HCT116 (cell line): ENCODE results near the gene CYB5A. TPM values are rescaled to one million over a fixed set of nuclear protein-coding genes. Genes with fewer than 3 reads are reported as not detected.

Source experiments
- ATAC-seq: fragments of 200-7000 bp; cut with Tn5 transposase; 2 replicates; pipeline ENCODE4 v1.9.1; 2020; ENCODE audit warnings: mild to moderate bottlenecking, moderate library complexity
- BruUV-seq: library from RNA; stranded (reverse); fragments of 400-500 nt; replicated peaks from 2 replicates; lab custom pipeline; 2021; lab: Mats Ljungman, UMichigan
- CTCF ChIA-PET: fragments of 300-600 bp; sonication (Branson Sonifier 250); formaldehyde crosslinking; loops from one replicate; lab custom pipeline; 2021; ENCODE audit warnings: antibody characterized with exemption; lab: Charles Lee
- POLR2A ChIA-PET: fragments of 300-600, 350-600 bp; sonication (Branson Sonifier 250); formaldehyde crosslinking; loops from one replicate; lab custom pipeline; 2021; ENCODE audit warnings: antibody characterized with exemption; lab: Charles Lee
- RAD21 ChIA-PET, 2 experiments: fragments of 300-600 bp; sonication (Branson Sonifier 250); formaldehyde crosslinking; loops; one replicate each; lab custom pipeline; 2023; ENCODE audit warnings: low total read pairs in 2 of 2; ENCODE audit not compliant: uncharacterized antibody in 2 of 2, unreplicated experiment in 2 of 2, low non-redundant PET in 1 of 2; lab: Charles Lee
- DNase-seq: peaks from one replicate; pipeline ENCODE4 v3.0.0-alpha.2; 2010; ENCODE audit warnings: low read depth, low spot score
- H2AFZ ChIP-seq: fragments of 200-600 bp; shearing (Covaris generic), sonication (generic); 2 replicates; pipeline ENCODE4 v1.6.1; 2017; ENCODE audit warnings: low read depth, mixed run types, mixed read lengths, antibody characterized with exemption, low read length; ENCODE audit not compliant: poor library complexity, severe bottlenecking
- H3K27ac ChIP-seq: 2 replicates; pipeline ENCODE4 v1.5.1; 2012; ENCODE audit warnings: low read depth, low read length
- H3K27me3 ChIP-seq: fragments of 200-600 bp; sonication (generic); 2 replicates; pipeline ENCODE4 v1.6.1; 2016; ENCODE audit warnings: mixed run types, low read length, mixed read lengths; ENCODE audit not compliant: insufficient read depth
- H3K36me3 ChIP-seq, 2 experiments: fragments of 200-500 bp in 1 of 2; fragments of 200-600 bp in 1 of 2; sonication (Bioruptor generic) in 1 of 2; sonication (generic) in 1 of 2; 2 replicates each; pipeline versions ENCODE4 v1.5.1 to v1.6.1; 2014 to 2016; ENCODE audit warnings: low read length in 2 of 2, inconsistent platforms in 1 of 2, mixed read lengths in 1 of 2, mixed run types in 1 of 2; ENCODE audit not compliant: insufficient read depth in 2 of 2, control insufficient read depth in 1 of 2
- H3K4me1 ChIP-seq, 2 experiments: fragments of 200-600 bp in 1 of 2; sonication (generic) in 1 of 2; 2 replicates each; pipeline versions ENCODE4 v1.5.1 to v1.6.1; 2012 to 2017; ENCODE audit warnings: low read length in 2 of 2, inconsistent platforms in 1 of 2, mild to moderate bottlenecking in 1 of 2, mixed read lengths in 1 of 2, mixed run types in 1 of 2, moderate library complexity in 1 of 2; ENCODE audit not compliant: insufficient read depth in 2 of 2, control insufficient read depth in 1 of 2
- H3K4me2 ChIP-seq: fragments of 200-600 bp; sonication (generic); 2 replicates; pipeline ENCODE4 v1.6.1; 2017; ENCODE audit warnings: mixed run types, low read length, mixed read lengths
- H3K4me3 ChIP-seq, 2 experiments: fragments of 200-600 bp in 1 of 2; sonication (generic) in 1 of 2; replicated peaks in 1 of 2; 2 replicates each; pipeline ENCODE4 v1.5.1; 2011 to 2016; ENCODE audit warnings: low read length in 2 of 2, control low read depth in 1 of 2, low read depth in 1 of 2, mild to moderate bottlenecking in 1 of 2, mixed read lengths in 1 of 2, mixed run types in 1 of 2
- H3K79me2 ChIP-seq: fragments of 200-600 bp; sonication (generic); 2 replicates; pipeline ENCODE4 v1.6.1; 2017; ENCODE audit warnings: mild to moderate bottlenecking, mixed run types, low read length, moderate library complexity, mixed read lengths; ENCODE audit not compliant: insufficient read depth
- H3K9ac ChIP-seq: fragments of 200-600 bp; sonication (generic); 2 replicates; pipeline ENCODE4 v1.6.1; 2016; ENCODE audit warnings: low read length, mixed read lengths
- H3K9me2 ChIP-seq: fragments of 200-600 bp; sonication (generic), shearing (Covaris generic); 2 replicates; pipeline ENCODE4 v1.6.1; 2017; ENCODE audit warnings: mixed run types, mild to moderate bottlenecking, moderate library complexity; ENCODE audit not compliant: insufficient read depth
- H3K9me3 ChIP-seq, 2 experiments: fragments of 200-500 bp in 1 of 2; fragments of 200-600 bp in 1 of 2; sonication (Bioruptor generic) in 1 of 2; sonication (generic) in 1 of 2; 2 replicates each; pipeline ENCODE4 v1.6.1; 2014 to 2017; ENCODE audit warnings: low read length in 2 of 2, mixed read lengths in 2 of 2, inconsistent platforms in 1 of 2, low read depth in 1 of 2, mild to moderate bottlenecking in 1 of 2, mixed run types in 1 of 2, moderate library complexity in 1 of 2; ENCODE audit not compliant: control insufficient read depth in 1 of 2, insufficient read depth in 1 of 2
- H4K20me1 ChIP-seq: fragments of 200-600 bp; sonication (generic), shearing (Covaris generic); 2 replicates; pipeline ENCODE4 v1.6.1; 2017; ENCODE audit warnings: mixed run types, mild to moderate bottlenecking, moderate library complexity; ENCODE audit not compliant: insufficient read depth
- CBX3 ChIP-seq: IDR thresholded peaks from 2 replicates; pipeline ENCODE4 v1.6.1; 2012; ENCODE audit warnings: low read depth
- CEBPB ChIP-seq: IDR thresholded peaks from 2 replicates; pipeline ENCODE4 v1.6.1; 2012; ENCODE audit warnings: low read depth
- EGR1 ChIP-seq: IDR thresholded peaks from 2 replicates; pipeline ENCODE4 v1.6.1; 2012; ENCODE audit warnings: low read depth
- ELF1 ChIP-seq: IDR thresholded peaks from 2 replicates; pipeline ENCODE4 v1.6.1; 2012; ENCODE audit warnings: low read depth, borderline replicate concordance
- EZH2phosphoT487 ChIP-seq: fragments of 200-600 bp; IDR thresholded peaks from 2 replicates; pipeline ENCODE4 v1.6.1; 2018; ENCODE audit warnings: antibody characterized with exemption, borderline replicate concordance
- FOSL1 ChIP-seq: IDR thresholded peaks from 2 replicates; pipeline ENCODE4 v1.6.1; 2012; ENCODE audit warnings: low read depth
- MAX ChIP-seq: IDR thresholded peaks from 2 replicates; pipeline ENCODE4 v1.6.1; 2012
- POLR2A ChIP-seq: IDR thresholded peaks from 2 replicates; pipeline ENCODE4 v1.7.0; 2011; ENCODE audit warnings: borderline replicate concordance; ENCODE audit not compliant: insufficient read depth, insufficient read length; ENCODE audit errors: extremely low read depth
- SIN3A ChIP-seq: IDR thresholded peaks from 2 replicates; pipeline ENCODE4 v1.6.1; 2012; ENCODE audit warnings: low read depth
- ZNF274 ChIP-seq: fragments of 200-500 bp; sonication (Bioruptor generic); IDR thresholded peaks from 2 replicates; pipeline ENCODE4 v1.6.1; 2014; ENCODE audit warnings: mild to moderate bottlenecking, low read depth, low read length, inconsistent platforms
- intact Hi-C: fragments of 100-400 bp; cut with micrococcal nuclease; formaldehyde crosslinking; loops from 2 replicates; pipeline ENCODE4 v1.10.0; 2022
- total RNA-seq: library from RNA; stranded (reverse); gene quantifications from one replicate; pipeline ENCODE4 v1.2.1, GENCODE V29; 2021; ENCODE audit not compliant: unreplicated experiment

CYB5A gene
- total RNA-seq, 1 experiment from 2014 or later, result 37.7 TPM

- BruUV-seq, result no TSS peak
Observed at GRCh38 chr18:74204526-74205152, 87.1 kb downstream of the CYB5A start.

GRCh38 chr18:74203811-74204210 lies 88.0 kb downstream of the CYB5A start:
- H3K79me2 ChIP-seq, result no peaks in the 10 kb centered on the region
- no peak for ATAC-seq
- no peak overlapping the region for H2AFZ ChIP-seq
- H3K4me3 ChIP-seq, result no peak overlapping the region
- H3K4me1 ChIP-seq, result no peaks in the 10 kb centered on the region
- no peak for DNase-seq
- no peak overlapping the region for H3K4me2 ChIP-seq
- H3K27ac ChIP-seq, result no peak overlapping the region
- H4K20me1 ChIP-seq, result no peaks in the 10 kb centered on the region
- H3K36me3 ChIP-seq, result no peaks in the 10 kb centered on the region
- H3K27me3 ChIP-seq, result no peaks in the 10 kb centered on the region
- TF ChIP-seq MAX (no peak), EZH2phosphoT487 (no peak), POLR2A (no peak)
- intact Hi-C loops, result no loop called here
- POLR2A ChIA-PET, result no interaction called here
- RAD21 ChIA-PET, result interaction anchor here in 1 of 2 experiments (0.7 kb wide), 1 partner anchor 138 kb away, joined by 4 read pairs; no protein-coding TSS in a partner anchor
- BruUV-seq, result no TSS peak
- no peaks in the 10 kb centered on the region for H3K9me2 ChIP-seq
- no peaks in the 10 kb centered on the region for H3K9me3 ChIP-seq
- CTCF ChIA-PET, result no interaction called here
- H3K9ac ChIP-seq, result no peak overlapping the region

More at GRCh38 chr18:74204526-74205152, 87.1 kb downstream of the CYB5A start:
- Histone ChIP-seq H3K27ac (no peak overlapping the region), H3K79me2 (no peaks in the 10 kb centered on the region), H3K9me2 (no peaks in the 10 kb centered on the region), H4K20me1 (no peaks in the 10 kb centered on the region), H3K4me1 (no peaks in the 10 kb centered on the region), H3K9me3 (no peaks in the 10 kb centered on the region), H3K27me3 (no peaks in the 10 kb centered on the region), H3K36me3 (no peaks in the 10 kb centered on the region), H3K4me3 (no peak overlapping the region), H3K9ac (no peak overlapping the region), H2AFZ (no peak overlapping the region), H3K4me2 (no peak overlapping the region)
- ChIA-PET POLR2A (no interaction called here), RAD21 (interaction anchor here in 1 of 2 experiments (0.7 kb wide), 1 partner anchor 110 kb away, joined by 3 read pairs; no protein-coding TSS in a partner anchor), CTCF (no interaction called here)
- TF ChIP-seq EGR1, result no peak
- no peak for TF ChIP-seq POLR2A
- TF ChIP-seq ELF1, result no peak
- no peak for TF ChIP-seq ZNF274
- TF ChIP-seq CEBPB, result no peak
- TF ChIP-seq FOSL1, result no peak
- TF ChIP-seq CBX3, result no peak
- TF ChIP-seq SIN3A, result no peak
- no peak for ATAC-seq
- DNase-seq, result no peak
- intact Hi-C loops, result no loop called here

Other genes with a start within 250 kb of the CYB5A start
- 1.1 TPM for gene FBXO15, start 144.1 kb downstream of the CYB5A start, total RNA-seq
- gene TIMM21, start 143.4 kb downstream of the CYB5A start, total RNA-seq, result 33.3 TPM
- gene C18orf63, start 23.9 kb upstream of the CYB5A start, total RNA-seq, result not detected
- gene DIPK1C, start 165.3 kb upstream of the CYB5A start, total RNA-seq, result not detected
- 112 TPM for gene CNDP2, start 204.4 kb upstream of the CYB5A start, total RNA-seq
- not detected for gene CNDP1, start 242.5 kb upstream of the CYB5A start, total RNA-seq